ENCODE results near the gene CDKAL1.

- TF ChIP-seq CTCF (IDR thresholded peaks at IDR 0.05; ENCODE audit: insufficient read depth, low read length) = no peak
- no peak for TF ChIP-seq GABPA (IDR thresholded peaks at IDR 0.05; ENCODE audit: low read depth)
- no peak for TF ChIP-seq POLR2AphosphoS5 (IDR thresholded peaks at IDR 0.05; ENCODE audit: low read depth)
- TF ChIP-seq SPI1 (IDR thresholded peaks at IDR 0.05; ENCODE audit: borderline replicate concordance, low read depth) = no peak
- no peak for TF ChIP-seq REST (IDR thresholded peaks at IDR 0.05; ENCODE audit: insufficient replicate concordance, low read depth)
Observed at GRCh38 chr6:20712011-20712410, 177.8 kb downstream of the CDKAL1 start.
